Caco-2 (cell line): Measurements from ENCODE around the gene TXNRD1. TPM values are rescaled to one million over a fixed set of nuclear protein-coding genes. Genes with fewer than 3 reads are reported as not detected.

Experiments used
- BruUV-seq: library from RNA; stranded (reverse); fragments of 400-500 nt; replicated peaks from 2 replicates; lab custom pipeline; 2021; lab: Mats Ljungman, UMichigan
- CTCF ChIA-PET: fragments of 300-600 bp; sonication (Branson Sonifier 250); formaldehyde crosslinking; loops from one replicate; lab custom pipeline; 2022; ENCODE audit warnings: antibody characterized with exemption; lab: Charles Lee
- POLR2A ChIA-PET: fragments of 300-600 bp; sonication (Branson Sonifier 250); formaldehyde crosslinking; loops from one replicate; lab custom pipeline; 2022; ENCODE audit warnings: antibody characterized with exemption; lab: Charles Lee
- DNase-seq, 2 experiments: peaks; one replicate each; pipeline versions ENCODE4 v3.0.0 to v3.0.0-alpha.2; 2020 to 2022
- H3K27me3 ChIP-seq: replicated peaks from 2 replicates; pipeline ENCODE4 v1.6.0; 2011; ENCODE audit warnings: low read length; ENCODE audit not compliant: control insufficient read depth, insufficient read depth
- H3K36me3 ChIP-seq: 2 replicates; pipeline ENCODE4 v1.5.1; 2011; ENCODE audit warnings: low read length; ENCODE audit not compliant: control insufficient read depth, insufficient read depth
- H3K4me1 ChIP-seq: fragments of 250-450 bp; sonication (Bioruptor Pico); 2 replicates; pipeline ENCODE4 v1.5.1; 2020; ENCODE audit warnings: mild to moderate bottlenecking
- H3K4me3 ChIP-seq: 2 replicates; pipeline ENCODE4 v1.5.1; 2011; ENCODE audit warnings: low read depth, mild to moderate bottlenecking, control low read depth, low read length
- H3K9me3 ChIP-seq: fragments of 250-450 bp; sonication (Bioruptor Pico); 2 replicates; pipeline ENCODE4 v1.5.1; 2020; ENCODE audit warnings: mild to moderate bottlenecking, moderate library complexity
- H3K27ac Mint-ChIP-seq: one replicate; pipeline ENCODE4 v1.8.0; 2022; ENCODE audit warnings: mixed read lengths; ENCODE audit not compliant: unreplicated experiment
- H3K27me3 Mint-ChIP-seq: one replicate; pipeline ENCODE4 v1.8.0; 2022; ENCODE audit warnings: mixed read lengths; ENCODE audit not compliant: insufficient read depth, unreplicated experiment
- H3K36me3 Mint-ChIP-seq: one replicate; pipeline ENCODE4 v1.8.0; 2022; ENCODE audit warnings: mild to moderate bottlenecking, mixed read lengths; ENCODE audit not compliant: insufficient read depth, unreplicated experiment
- H3K4me1 Mint-ChIP-seq: one replicate; pipeline ENCODE4 v1.8.0; 2022; ENCODE audit warnings: low read depth, mixed read lengths; ENCODE audit not compliant: unreplicated experiment
- H3K4me3 Mint-ChIP-seq: one replicate; pipeline ENCODE4 v1.8.0; 2022; ENCODE audit warnings: mild to moderate bottlenecking, moderate library complexity, mixed read lengths; ENCODE audit not compliant: unreplicated experiment
- H3K9me3 Mint-ChIP-seq: one replicate; pipeline ENCODE4 v1.8.0; 2022; ENCODE audit warnings: mixed read lengths; ENCODE audit not compliant: unreplicated experiment
- intact Hi-C: fragments of 100-400 bp; cut with micrococcal nuclease; formaldehyde crosslinking; loops from one replicate; pipeline ENCODE4 v1.10.0; 2022; ENCODE audit not compliant: unreplicated experiment
- total RNA-seq: library from RNA; stranded (reverse); gene quantifications from 2 replicates; pipeline ENCODE4 v1.2.3, GENCODE V29; 2022
- TF ChIP-seq, protein P1 (sequence below), 2 experiments: fragments of 200-600 bp in 1 of 2; IDR thresholded peaks; 1 replicate in 1 of 2; 2 replicates in 1 of 2; pipeline versions ENCODE4 v1.5.1 to v1.8.0; 2011 to 2022; ENCODE audit warnings: antibody characterized with exemption in 1 of 2, control low read depth in 1 of 2, inconsistent platforms in 1 of 2, low read depth in 1 of 2, low read length in 1 of 2, mild to moderate bottlenecking in 1 of 2, moderate library complexity in 1 of 2; ENCODE audit not compliant: insufficient read depth in 1 of 2, severe bottlenecking in 1 of 2, unreplicated experiment in 1 of 2

TXNRD1 gene
- total RNA-seq, 1 experiment from 2014 or later: 115 TPM

DNA sequence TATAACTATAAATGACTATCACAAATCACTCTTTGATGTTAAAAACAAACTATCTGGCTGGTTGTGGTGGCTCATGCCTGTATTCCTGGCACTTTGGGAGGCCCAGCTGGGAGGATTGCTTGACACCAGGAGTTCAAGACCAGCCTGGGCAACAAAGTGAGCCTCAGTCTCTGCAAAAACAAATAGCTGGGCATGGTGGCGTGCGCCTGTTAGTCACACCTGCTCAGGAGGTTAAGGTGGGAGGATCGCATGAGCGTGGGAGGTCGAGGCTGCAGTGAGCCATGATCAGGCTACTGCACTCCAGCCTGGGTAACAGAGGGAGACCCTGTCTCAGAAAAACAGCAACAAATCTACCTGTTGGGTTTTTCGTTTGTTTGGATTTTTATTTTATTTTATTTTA, 5.4 kb downstream of the TXNRD1 start:
- no peak overlapping the region for H3K4me3 ChIP-seq
- Mint-ChIP-seq H3K27me3 (no peaks in the 10 kb centered on the region), H3K36me3 (no peaks in the 10 kb centered on the region), H3K9me3 (no peaks in the 10 kb centered on the region), H3K27ac (no peak overlapping the region), H3K4me3 (no peak overlapping the region), H3K4me1 (peaks cover 23% of the 10 kb centered on the region)
- TF ChIP-seq, protein P1, sequence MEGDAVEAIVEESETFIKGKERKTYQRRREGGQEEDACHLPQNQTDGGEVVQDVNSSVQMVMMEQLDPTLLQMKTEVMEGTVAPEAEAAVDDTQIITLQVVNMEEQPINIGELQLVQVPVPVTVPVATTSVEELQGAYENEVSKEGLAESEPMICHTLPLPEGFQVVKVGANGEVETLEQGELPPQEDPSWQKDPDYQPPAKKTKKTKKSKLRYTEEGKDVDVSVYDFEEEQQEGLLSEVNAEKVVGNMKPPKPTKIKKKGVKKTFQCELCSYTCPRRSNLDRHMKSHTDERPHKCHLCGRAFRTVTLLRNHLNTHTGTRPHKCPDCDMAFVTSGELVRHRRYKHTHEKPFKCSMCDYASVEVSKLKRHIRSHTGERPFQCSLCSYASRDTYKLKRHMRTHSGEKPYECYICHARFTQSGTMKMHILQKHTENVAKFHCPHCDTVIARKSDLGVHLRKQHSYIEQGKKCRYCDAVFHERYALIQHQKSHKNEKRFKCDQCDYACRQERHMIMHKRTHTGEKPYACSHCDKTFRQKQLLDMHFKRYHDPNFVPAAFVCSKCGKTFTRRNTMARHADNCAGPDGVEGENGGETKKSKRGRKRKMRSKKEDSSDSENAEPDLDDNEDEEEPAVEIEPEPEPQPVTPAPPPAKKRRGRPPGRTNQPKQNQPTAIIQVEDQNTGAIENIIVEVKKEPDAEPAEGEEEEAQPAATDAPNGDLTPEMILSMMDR (IDR thresholded peaks at IDR 0.05; ENCODE audit: insufficient read depth in 1 of 2, low read depth in 1 of 2, low read length in 1 of 2, severe bottlenecking in 1 of 2, unreplicated experiment in 1 of 2): no peak
- H3K4me1 ChIP-seq: peaks cover 17% of the 10 kb centered on the region
- intact Hi-C loops: no loop called here
- no peaks in the 10 kb centered on the region for H3K27me3 ChIP-seq
- no TSS peak for BruUV-seq
- CTCF ChIA-PET: no interaction called here
- no peaks in the 10 kb centered on the region for H3K9me3 ChIP-seq
- no peaks in the 10 kb centered on the region for H3K36me3 ChIP-seq
- DNase-seq: no peak
- POLR2A ChIA-PET: interaction anchor here (1.9 kb wide), 1 partner anchor 67 kb away, joined by 5 read pairs; no protein-coding TSS in a partner anchor

DNA sequence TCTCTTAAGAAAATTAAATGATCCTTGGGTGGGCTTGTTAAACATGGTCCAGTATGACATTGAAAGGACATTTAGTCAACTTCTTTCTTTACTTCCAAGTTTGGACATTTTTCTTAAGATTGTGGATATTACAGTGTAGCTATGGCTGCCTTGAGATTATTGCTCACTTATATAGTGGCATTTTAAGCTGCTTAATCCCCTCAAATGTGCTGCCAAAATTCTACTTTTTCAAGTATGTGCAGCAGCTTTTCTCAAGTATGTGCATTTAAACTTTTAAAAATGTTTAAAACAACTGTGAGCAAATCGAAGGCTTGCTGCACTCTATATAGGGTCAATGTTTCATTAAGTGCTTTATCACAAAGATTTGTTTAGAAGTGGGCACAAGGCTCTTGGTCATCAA, 7.4 kb downstream of the TXNRD1 start:
- DNase-seq: no peak
- no peaks in the 10 kb centered on the region for H3K36me3 Mint-ChIP-seq
- no peaks in the 10 kb centered on the region for H3K36me3 ChIP-seq
- ChIA-PET POLR2A (interaction anchor here (0.5 kb wide), 1 partner anchor 29 kb away, joined by 8 read pairs; no protein-coding TSS in a partner anchor), CTCF (no interaction called here)
- peaks cover 17% of the 10 kb centered on the region for H3K4me1 ChIP-seq
- intact Hi-C loops: no loop called here
- no peak overlapping the region for H3K4me3 Mint-ChIP-seq
- no peak overlapping the region for H3K27ac Mint-ChIP-seq
- H3K4me3 ChIP-seq: no peak overlapping the region
- H3K4me1 Mint-ChIP-seq: peaks cover 23% of the 10 kb centered on the region
- H3K9me3 Mint-ChIP-seq: no peaks in the 10 kb centered on the region
- TF ChIP-seq, protein P1 (IDR thresholded peaks at IDR 0.05; ENCODE audit: insufficient read depth in 1 of 2, low read depth in 1 of 2, low read length in 1 of 2, severe bottlenecking in 1 of 2, unreplicated experiment in 1 of 2): no peak
- no peaks in the 10 kb centered on the region for H3K9me3 ChIP-seq
- H3K27me3 ChIP-seq: no peaks in the 10 kb centered on the region
- no TSS peak for BruUV-seq
- H3K27me3 Mint-ChIP-seq: no peaks in the 10 kb centered on the region

DNA sequence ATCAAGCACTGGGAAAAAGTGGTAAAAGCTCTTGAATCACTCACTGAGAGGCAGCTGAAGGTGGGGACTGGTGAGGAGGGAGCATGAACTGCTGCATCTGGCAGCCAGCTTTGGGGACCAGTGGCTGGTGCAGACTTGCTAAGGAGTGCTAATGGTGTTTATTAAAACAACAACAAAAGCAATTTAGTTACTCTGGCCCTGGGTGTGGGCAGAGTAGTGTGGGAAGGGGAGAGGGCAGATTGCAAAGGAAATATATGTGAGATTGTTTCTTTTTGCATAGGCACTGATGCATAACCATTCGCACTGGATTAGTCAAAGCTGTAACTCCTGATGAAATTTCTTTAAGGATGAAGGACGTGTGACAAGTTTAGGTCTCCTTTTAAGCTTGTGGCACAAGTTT, 8.1 kb downstream of the TXNRD1 start:
- Mint-ChIP-seq H3K36me3 (no peaks in the 10 kb centered on the region), H3K27me3 (no peaks in the 10 kb centered on the region), H3K9me3 (no peaks in the 10 kb centered on the region), H3K27ac (no peak overlapping the region), H3K4me1 (peaks cover 23% of the 10 kb centered on the region), H3K4me3 (no peak overlapping the region)
- no TSS peak for BruUV-seq
- intact Hi-C loops: no loop called here
- H3K4me1 ChIP-seq: peaks cover 17% of the 10 kb centered on the region
- TF ChIP-seq, protein P1 (IDR thresholded peaks at IDR 0.05; ENCODE audit: insufficient read depth in 1 of 2, low read depth in 1 of 2, low read length in 1 of 2, severe bottlenecking in 1 of 2, unreplicated experiment in 1 of 2): no peak
- H3K27me3 ChIP-seq: no peaks in the 10 kb centered on the region
- H3K36me3 ChIP-seq: no peaks in the 10 kb centered on the region
- no peaks in the 10 kb centered on the region for H3K9me3 ChIP-seq
- CTCF ChIA-PET: no interaction called here
- no peak for DNase-seq
- POLR2A ChIA-PET: interaction anchor here (0.5 kb wide), 1 partner anchor 28 kb away, joined by 8 read pairs; no protein-coding TSS in a partner anchor
- no peak overlapping the region for H3K4me3 ChIP-seq
